WERI-Rb-1 (cell line): Measurements from ENCODE around the gene TGFB2.

Experiments
- DNase-seq: peaks from one replicate; pipeline ENCODE4 v3.0.0-alpha.2; 2020
- H3K27ac ChIP-seq: fragments of 250-450 bp; sonication (Bioruptor Pico); 2 replicates; pipeline ENCODE4 v1.5.1; 2020; ENCODE audit warnings: mild to moderate bottlenecking, moderate library complexity
- H3K27me3 ChIP-seq: fragments of 250-450 bp; sonication (Bioruptor Pico); 2 replicates; pipeline ENCODE4 v1.5.1; 2021; ENCODE audit warnings: mild to moderate bottlenecking, low read depth, moderate library complexity; ENCODE audit not compliant: insufficient read depth, severe bottlenecking
- H3K36me3 ChIP-seq: fragments of 250-450 bp; sonication (Bioruptor Pico); 2 replicates; pipeline ENCODE4 v1.5.1; 2020; ENCODE audit warnings: mild to moderate bottlenecking, moderate library complexity
- H3K4me3 ChIP-seq: 2 replicates; pipeline ENCODE4 v1.5.1; 2011; ENCODE audit warnings: low read depth, mild to moderate bottlenecking, control low read depth, low read length
- H3K9me3 ChIP-seq: fragments of 250-450 bp; sonication (Bioruptor Pico); 2 replicates; pipeline ENCODE4 v1.5.1; 2021; ENCODE audit warnings: mild to moderate bottlenecking, moderate library complexity; ENCODE audit not compliant: severe bottlenecking
- TF ChIP-seq, protein P1 (sequence below): IDR thresholded peaks from 2 replicates; pipeline ENCODE4 v1.5.1; 2011; ENCODE audit warnings: low read depth, mild to moderate bottlenecking, control low read depth, inconsistent platforms, low read length

Gene TGFB2

DNA sequence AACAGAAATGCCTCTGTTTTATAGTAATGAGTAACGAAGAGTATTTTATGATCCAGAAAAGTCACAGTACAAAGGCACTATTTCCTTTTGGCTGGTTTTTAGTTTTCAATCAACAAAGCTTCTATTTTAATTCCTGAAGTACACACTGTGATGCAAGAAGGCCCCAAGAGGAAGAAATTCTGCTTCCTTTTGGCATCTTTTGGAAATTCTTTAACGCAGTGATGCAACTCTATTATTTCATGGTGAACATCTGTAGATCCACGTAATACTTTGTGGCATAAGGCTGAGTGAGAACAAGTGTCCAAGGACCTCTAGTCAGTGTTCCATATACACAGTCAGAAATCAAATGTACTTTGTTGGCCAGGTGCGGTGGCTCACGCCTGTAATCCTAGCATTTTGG is 137.5 kb downstream of the TGFB2 start:
- no peaks in the 10 kb centered on the region for H3K27me3 ChIP-seq
- H3K36me3 ChIP-seq: no peaks in the 10 kb centered on the region
- H3K4me3 ChIP-seq: no peak overlapping the region
- H3K9me3 ChIP-seq: no peaks in the 10 kb centered on the region
- H3K27ac ChIP-seq: no peak overlapping the region
- TF ChIP-seq, protein P1, sequence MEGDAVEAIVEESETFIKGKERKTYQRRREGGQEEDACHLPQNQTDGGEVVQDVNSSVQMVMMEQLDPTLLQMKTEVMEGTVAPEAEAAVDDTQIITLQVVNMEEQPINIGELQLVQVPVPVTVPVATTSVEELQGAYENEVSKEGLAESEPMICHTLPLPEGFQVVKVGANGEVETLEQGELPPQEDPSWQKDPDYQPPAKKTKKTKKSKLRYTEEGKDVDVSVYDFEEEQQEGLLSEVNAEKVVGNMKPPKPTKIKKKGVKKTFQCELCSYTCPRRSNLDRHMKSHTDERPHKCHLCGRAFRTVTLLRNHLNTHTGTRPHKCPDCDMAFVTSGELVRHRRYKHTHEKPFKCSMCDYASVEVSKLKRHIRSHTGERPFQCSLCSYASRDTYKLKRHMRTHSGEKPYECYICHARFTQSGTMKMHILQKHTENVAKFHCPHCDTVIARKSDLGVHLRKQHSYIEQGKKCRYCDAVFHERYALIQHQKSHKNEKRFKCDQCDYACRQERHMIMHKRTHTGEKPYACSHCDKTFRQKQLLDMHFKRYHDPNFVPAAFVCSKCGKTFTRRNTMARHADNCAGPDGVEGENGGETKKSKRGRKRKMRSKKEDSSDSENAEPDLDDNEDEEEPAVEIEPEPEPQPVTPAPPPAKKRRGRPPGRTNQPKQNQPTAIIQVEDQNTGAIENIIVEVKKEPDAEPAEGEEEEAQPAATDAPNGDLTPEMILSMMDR: no peak
- DNase-seq: no peak

DNA sequence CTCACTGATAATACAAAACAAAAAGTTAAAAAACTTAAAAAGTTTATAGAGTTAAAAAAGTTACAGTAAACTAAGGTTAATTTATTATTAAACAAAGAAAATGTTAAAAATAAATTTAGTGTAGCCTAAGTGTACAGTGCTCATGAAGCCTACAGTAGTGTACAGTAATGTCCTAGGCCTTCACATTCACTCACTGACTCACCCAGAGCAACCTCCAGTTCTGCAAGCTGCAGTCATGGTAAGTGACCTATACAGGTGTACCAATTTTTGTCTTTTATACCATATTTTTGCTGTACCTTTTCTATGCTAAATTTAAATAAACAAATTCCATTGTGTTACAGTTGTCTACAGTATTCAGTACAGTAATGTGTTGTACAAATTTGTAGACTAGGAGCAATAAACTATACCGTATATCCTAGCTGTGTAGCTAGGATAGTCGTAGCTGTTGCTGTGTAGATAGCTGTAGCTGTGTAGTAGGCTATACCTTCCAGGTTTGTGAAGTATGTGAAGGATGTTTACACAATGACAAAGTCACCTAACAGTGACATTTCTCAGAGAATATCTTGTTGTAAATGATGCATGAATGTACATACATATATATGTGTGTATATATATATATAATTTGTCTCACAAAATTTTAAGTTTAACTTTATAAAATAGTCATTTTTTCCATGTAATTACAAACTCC is 140.2 kb downstream of the TGFB2 start:
- no peak for DNase-seq
- TF ChIP-seq, protein P1: no peak
- H3K9me3 ChIP-seq: no peaks in the 10 kb centered on the region
- H3K4me3 ChIP-seq: no peak overlapping the region
- no peaks in the 10 kb centered on the region for H3K27me3 ChIP-seq
- H3K27ac ChIP-seq: no peak overlapping the region
- no peaks in the 10 kb centered on the region for H3K36me3 ChIP-seq

DNA sequence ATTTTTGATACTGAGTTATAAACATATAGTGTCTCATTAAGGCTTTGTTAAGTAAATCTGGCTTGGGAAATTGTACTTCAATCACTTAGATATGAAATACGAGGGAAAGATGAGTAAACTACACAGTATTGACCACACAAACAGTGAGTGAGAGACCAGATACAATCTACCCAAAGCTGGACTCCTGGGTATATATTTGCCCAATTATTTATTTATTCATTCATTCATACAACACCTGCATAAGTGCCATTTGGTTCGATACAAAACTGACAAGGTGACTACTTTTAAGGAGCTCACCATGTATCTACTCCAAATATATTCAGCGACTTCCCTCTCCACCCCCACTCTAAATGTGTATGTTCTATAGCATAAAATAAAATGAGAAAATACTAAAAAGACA is 143.4 kb downstream of the TGFB2 start:
- H3K4me3 ChIP-seq: no peak overlapping the region
- no peak overlapping the region for H3K27ac ChIP-seq
- no peaks in the 10 kb centered on the region for H3K9me3 ChIP-seq
- no peaks in the 10 kb centered on the region for H3K27me3 ChIP-seq
- TF ChIP-seq, protein P1: no peak
- no peak for DNase-seq
- no peaks in the 10 kb centered on the region for H3K36me3 ChIP-seq

DNA sequence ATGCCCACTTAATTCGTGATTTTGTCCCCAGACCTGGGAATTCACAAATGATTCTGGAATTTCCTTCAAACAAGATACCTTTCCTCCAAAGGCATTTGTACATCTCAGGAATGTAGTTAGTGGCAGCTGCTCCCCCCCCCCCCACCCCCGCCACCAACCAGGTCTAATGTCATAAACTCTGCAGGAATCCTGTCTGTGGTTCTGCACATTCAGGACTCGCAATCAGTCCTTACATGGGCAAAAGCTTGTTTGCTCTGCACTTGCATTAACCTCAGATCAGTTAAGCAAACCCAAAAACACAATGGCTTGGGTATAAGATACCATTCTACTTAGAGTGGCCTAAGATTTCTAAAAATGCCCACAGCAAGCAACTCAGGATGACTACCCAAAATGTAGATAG is 143.8 kb downstream of the TGFB2 start:
- no peaks in the 10 kb centered on the region for H3K36me3 ChIP-seq
- no peaks in the 10 kb centered on the region for H3K27me3 ChIP-seq
- DNase-seq: no peak
- TF ChIP-seq, protein P1: no peak
- no peaks in the 10 kb centered on the region for H3K9me3 ChIP-seq
- no peak overlapping the region for H3K4me3 ChIP-seq
- no peak overlapping the region for H3K27ac ChIP-seq

DNA sequence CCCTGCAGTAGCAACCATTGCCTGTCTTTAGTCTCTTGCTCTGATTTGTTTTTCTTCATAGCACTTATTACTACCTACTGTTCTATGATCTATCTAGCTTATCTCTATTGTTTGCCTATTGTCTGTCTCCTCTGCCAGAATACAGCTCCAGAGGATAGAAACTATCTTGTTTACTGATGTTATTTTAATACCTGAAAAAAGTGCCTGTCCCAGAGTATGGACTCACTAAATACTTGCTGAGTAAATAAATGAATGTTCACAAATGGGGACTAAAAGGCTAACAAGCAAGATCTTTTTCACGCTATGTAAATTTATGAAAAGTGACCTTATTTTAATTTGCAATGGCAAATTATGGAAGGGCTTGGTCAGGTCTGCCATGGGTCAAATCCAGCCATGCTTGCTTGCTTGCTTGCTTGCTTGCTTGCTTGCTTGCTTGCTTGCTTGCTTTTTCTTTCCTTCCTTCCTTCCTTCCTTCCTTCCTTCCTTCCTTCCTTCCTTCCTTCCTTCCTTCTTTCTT is 145.3 kb downstream of the TGFB2 start:
- TF ChIP-seq, protein P1: no peak
- Histone ChIP-seq H3K4me3 (no peak overlapping the region), H3K27me3 (no peaks in the 10 kb centered on the region), H3K27ac (no peak overlapping the region), H3K36me3 (no peaks in the 10 kb centered on the region), H3K9me3 (no peaks in the 10 kb centered on the region)
- no peak for DNase-seq

DNA sequence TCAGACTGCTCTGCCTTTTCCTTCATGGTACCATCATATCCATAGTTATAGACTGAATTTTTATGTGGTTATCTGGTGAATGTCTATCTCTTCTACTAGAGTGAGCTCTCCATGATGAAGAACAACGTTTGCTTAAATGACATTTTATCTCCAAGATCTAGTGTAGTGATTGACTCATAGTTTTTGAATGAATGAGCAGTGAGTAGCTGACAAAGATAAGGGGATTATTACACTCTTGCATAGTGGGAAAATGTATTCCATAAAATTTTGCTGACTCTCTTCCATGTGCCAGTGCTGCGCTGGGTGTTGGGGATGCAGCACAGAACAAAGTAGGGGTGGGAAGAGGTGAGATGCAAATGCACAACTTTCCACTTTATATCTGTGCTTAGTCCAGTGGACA is 147.7 kb downstream of the TGFB2 start:
- no peak overlapping the region for H3K4me3 ChIP-seq
- DNase-seq: no peak
- H3K9me3 ChIP-seq: no peaks in the 10 kb centered on the region
- H3K27me3 ChIP-seq: no peaks in the 10 kb centered on the region
- no peak overlapping the region for H3K27ac ChIP-seq
- no peaks in the 10 kb centered on the region for H3K36me3 ChIP-seq
- TF ChIP-seq, protein P1: no peak
